Activated CD4-positive, alpha-beta T cell treated with anti-CD3 and anti-CD28 coated beads, Interleukin-2, amount 10 ng/mL, durations not matched to agents 24 days and 14 days (primary cell): ENCODE results near the gene KBTBD2. TPM values are rescaled to one million over a fixed set of nuclear protein-coding genes. Genes with fewer than 3 reads are reported as not detected.
A peak's percentile ranks its signal among the peaks of the same experiment; 100 is the strongest.
"Not testable (repeated sequence)": the region's sequence is repeated elsewhere in the genome, so short reads cannot be mapped to it uniquely, and the experiment has no call there.

Experiments
- DNase-seq: peaks from one replicate; pipeline ENCODE4 v3.0.0; 2022
- H3K27ac Mint-ChIP-seq: one replicate; pipeline ENCODE4 v1.8.0; 2022; ENCODE audit warnings: mild to moderate bottlenecking, mixed read lengths
- H3K27me3 Mint-ChIP-seq: one replicate; pipeline ENCODE4 v1.8.0; 2022; ENCODE audit warnings: mixed read lengths
- H3K36me3 Mint-ChIP-seq: one replicate; pipeline ENCODE4 v1.8.0; 2022; ENCODE audit warnings: low read depth, mild to moderate bottlenecking, mixed read lengths
- H3K4me1 Mint-ChIP-seq: one replicate; pipeline ENCODE4 v1.8.0; 2021; ENCODE audit warnings: mixed read lengths
- H3K4me3 Mint-ChIP-seq: one replicate; pipeline ENCODE4 v1.8.0; 2022; ENCODE audit warnings: mild to moderate bottlenecking, moderate library complexity, mixed read lengths
- H3K9me3 Mint-ChIP-seq: one replicate; pipeline ENCODE4 v1.8.0; 2021; ENCODE audit warnings: mixed read lengths
- intact Hi-C: fragments of 100-400 bp; cut with micrococcal nuclease; formaldehyde crosslinking; loops from one replicate; pipeline ENCODE4 v1.15.1; 2023
- total RNA-seq: library from RNA; stranded (reverse); gene quantifications from 2 replicates; pipeline ENCODE4 v1.2.3, GENCODE V29; 2022

The KBTBD2 gene
- 30.2 and 31.5 TPM in 2 replicates for total RNA-seq

DNA sequence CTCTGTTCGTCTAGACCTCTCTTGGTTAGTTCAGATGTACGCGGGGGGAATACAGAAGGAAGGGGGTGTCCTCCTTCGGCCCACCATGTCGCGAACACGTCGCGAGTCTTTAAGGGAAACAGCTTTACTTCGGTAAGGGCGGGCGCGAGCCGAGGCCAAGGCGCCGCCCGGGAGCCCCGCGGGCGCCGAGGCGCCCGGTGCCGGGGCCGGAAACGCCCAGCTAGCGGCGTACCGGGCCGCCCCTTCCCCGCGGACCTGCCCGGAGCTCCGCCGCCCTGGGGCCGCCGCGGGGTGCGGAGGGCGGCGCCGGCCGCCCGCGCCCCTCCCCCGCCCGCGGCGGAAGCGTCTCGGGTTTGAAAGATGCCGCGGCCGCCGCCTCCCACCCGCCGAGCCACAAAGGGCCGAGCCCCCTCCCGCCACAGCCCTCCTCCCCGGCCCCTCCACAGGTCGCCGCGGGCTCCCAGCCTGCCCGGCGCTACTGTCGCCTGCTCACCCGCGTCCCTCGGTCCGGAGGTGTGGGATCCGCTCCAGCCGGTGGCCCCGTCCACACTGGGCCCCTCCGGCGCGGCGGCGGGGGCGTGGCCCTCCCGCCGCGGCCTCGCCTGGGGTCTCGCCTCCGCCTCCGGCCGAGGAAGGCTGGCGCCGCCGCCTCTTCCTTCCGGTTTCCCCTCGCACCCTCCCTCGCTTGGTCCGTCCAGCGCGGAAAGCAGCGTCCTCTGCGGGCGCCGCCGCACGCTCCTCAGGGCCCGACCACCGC, at the start of gene KBTBD2:
Gene KBTBD2 (minus strand): TSS at position 718 of the 757 bp plus-strand sequence. CDS start 12,156 bp downstream, outside the sequence.
- peak within 1 kb of the TSS; percentile 93 for H3K4me3 Mint-ChIP-seq
- peaks cover 20% of the 10 kb centered on the region for H3K36me3 Mint-ChIP-seq
- peak within 1 kb of the TSS; percentile 99 for H3K27ac Mint-ChIP-seq
- no peaks in the 10 kb centered on the region for H3K9me3 Mint-ChIP-seq
- peaks cover 56% of the 10 kb centered on the region for H3K4me1 Mint-ChIP-seq
- intact Hi-C loops: loop anchor here (2.0 kb wide), 2 partner anchors 20 to 396 kb away; partner anchors contain the start of gene AVL9
- DNase-seq: peak; percentile 94
- H3K27me3 Mint-ChIP-seq: peaks cover 2% of the 10 kb centered on the region

DNA sequence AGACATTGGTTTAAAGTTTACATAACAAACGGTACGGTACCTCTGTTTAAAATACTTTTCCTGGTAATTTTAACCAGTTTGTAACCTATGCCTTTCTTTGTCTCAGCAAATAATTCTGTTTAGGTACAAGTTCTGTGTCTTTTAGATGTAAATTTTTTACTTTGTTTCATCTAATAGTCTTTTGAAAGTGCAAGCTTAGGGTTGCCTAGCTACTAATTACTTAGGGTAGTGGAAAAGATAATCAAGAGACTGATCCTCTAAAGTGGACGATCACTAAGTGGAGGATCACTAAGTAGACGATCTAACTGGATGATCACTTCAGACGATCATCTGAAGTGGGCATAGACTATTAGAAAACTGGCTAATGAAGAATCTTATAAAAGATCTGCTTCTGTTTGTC, 49.6 kb upstream of the KBTBD2 start:
- no peak for DNase-seq
- peaks cover 13% of the 10 kb centered on the region for H3K36me3 Mint-ChIP-seq
- intact Hi-C loops: no loop called here
- H3K9me3 Mint-ChIP-seq: peaks cover 5% of the 10 kb centered on the region
- peak overlapping the region; percentile 47 for H3K27ac Mint-ChIP-seq
- peaks cover 8% of the 10 kb centered on the region for H3K27me3 Mint-ChIP-seq
- peak overlapping the region; percentile 93 for H3K4me3 Mint-ChIP-seq
- H3K4me1 Mint-ChIP-seq: peaks cover 17% of the 10 kb centered on the region

DNA sequence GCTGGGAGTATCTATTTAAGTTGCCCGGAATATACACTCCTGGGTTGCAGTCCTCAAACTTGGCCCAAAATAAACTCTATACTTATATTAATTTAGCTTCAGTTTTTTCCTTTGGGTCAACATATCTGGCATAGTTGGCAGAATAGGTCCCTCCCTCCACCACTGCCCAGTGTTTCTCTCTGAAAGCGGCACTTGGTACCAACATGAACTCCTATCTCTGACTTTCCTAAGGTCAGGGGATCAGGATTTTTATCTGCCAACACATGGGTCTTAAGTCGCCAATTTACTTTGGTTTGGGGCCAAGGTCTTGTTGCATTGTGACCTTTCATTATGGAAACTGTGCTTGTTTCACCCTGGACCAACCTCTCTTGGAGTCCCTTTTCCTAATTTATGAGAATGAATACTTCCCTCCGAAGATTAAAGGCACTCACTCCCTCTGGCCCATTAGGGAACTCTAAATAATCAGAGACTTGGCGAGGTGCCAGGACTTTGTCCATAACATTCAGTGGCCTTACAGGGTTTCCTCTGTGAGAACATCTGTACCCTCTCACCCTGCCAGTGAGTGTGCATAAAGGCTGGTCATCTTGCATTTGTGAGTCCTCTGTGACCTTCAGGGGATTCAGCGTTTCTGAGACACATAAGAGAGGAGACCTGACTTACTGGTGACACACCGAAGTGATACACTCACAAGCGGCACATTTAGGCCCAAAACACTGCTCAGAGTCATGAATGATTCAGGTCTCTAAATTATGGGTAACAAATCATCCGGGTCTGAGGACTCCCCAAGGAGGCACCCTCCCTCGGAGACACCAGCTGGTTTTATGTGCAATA, 46.0 kb upstream of the KBTBD2 start:
- intact Hi-C loops: no loop called here
- no peak for DNase-seq

GRCh38 chr7:32936689-32937088, 45.1 kb upstream of the KBTBD2 start:
- Mint-ChIP-seq H3K27me3 (no peaks in the 10 kb centered on the region), H3K36me3 (peaks cover 24% of the 10 kb centered on the region), H3K4me3 (no peak overlapping the region), H3K27ac (no peak overlapping the region), H3K4me1 (peaks cover 11% of the 10 kb centered on the region), H3K9me3 (no peaks in the 10 kb centered on the region)
- intact Hi-C loops: no loop called here
- no peak for DNase-seq

More for the DNA sequence above, 46.0 kb upstream of the KBTBD2 start:
- Mint-ChIP-seq H3K9me3 (no peaks in the 10 kb centered on the region), H3K4me1 (peaks cover 17% of the 10 kb centered on the region), H3K27me3 (no peaks in the 10 kb centered on the region), H3K4me3 (no peak overlapping the region), H3K27ac (no peak overlapping the region), H3K36me3 (peaks cover 22% of the 10 kb centered on the region)

GRCh38 chr7:32935558-32935957, 44.0 kb upstream of the KBTBD2 start:
- intact Hi-C loops: no loop called here
- H3K27ac Mint-ChIP-seq: no peak overlapping the region
- no peaks in the 10 kb centered on the region for H3K27me3 Mint-ChIP-seq
- H3K36me3 Mint-ChIP-seq: peaks cover 28% of the 10 kb centered on the region
- H3K9me3 Mint-ChIP-seq: no peaks in the 10 kb centered on the region
- DNase-seq: no peak
- H3K4me3 Mint-ChIP-seq: no peak overlapping the region
- H3K4me1 Mint-ChIP-seq: peaks cover 5% of the 10 kb centered on the region

GRCh38 chr7:32930378-32930777, 38.8 kb upstream of the KBTBD2 start:
- no peak overlapping the region for H3K4me3 Mint-ChIP-seq
- H3K36me3 Mint-ChIP-seq: peaks cover 34% of the 10 kb centered on the region
- no peak overlapping the region for H3K27ac Mint-ChIP-seq
- DNase-seq: no peak
- H3K9me3 Mint-ChIP-seq: no peaks in the 10 kb centered on the region
- H3K4me1 Mint-ChIP-seq: no peaks in the 10 kb centered on the region
- intact Hi-C loops: no loop called here
- no peaks in the 10 kb centered on the region for H3K27me3 Mint-ChIP-seq

DNA sequence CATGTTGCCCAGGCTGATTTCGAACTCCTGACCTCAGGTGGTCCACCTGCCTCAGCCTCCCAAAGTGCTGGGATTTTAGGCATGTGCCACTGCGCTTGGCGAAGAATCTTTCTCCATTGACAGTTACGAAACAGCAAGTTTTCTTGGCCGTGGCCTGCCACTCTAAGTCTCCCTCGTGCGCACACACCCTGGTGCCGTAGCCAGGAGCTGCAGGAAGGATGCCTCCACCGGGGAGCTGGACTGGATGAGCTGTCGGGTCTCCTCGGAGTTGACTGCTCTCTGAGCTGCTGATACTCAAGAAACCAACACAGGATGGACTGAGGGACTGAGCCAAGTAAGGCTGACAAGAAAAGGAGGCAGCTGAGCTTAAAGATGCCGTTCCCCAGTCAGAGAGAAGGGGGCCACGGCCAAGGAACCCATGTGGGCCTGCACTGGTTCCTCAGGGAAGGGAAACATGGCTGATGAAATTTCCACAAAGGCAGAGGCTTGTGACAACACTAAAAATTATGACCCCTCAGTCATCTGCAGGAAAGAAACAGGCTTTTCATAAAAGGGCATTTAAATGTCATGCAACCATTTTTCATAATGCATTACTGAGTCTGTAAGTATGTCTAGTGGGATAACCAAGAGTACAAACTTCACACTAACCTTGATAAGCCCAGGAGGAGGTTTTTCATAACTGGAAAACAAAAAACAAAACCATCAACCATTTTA, 38.0 kb upstream of the KBTBD2 start:
- intact Hi-C loops: no loop called here
- Mint-ChIP-seq H3K9me3 (no peaks in the 10 kb centered on the region), H3K4me1 (no peaks in the 10 kb centered on the region), H3K4me3 (no peak overlapping the region), H3K36me3 (peaks cover 39% of the 10 kb centered on the region), H3K27me3 (no peaks in the 10 kb centered on the region), H3K27ac (no peak overlapping the region)
- no peak for DNase-seq

DNA sequence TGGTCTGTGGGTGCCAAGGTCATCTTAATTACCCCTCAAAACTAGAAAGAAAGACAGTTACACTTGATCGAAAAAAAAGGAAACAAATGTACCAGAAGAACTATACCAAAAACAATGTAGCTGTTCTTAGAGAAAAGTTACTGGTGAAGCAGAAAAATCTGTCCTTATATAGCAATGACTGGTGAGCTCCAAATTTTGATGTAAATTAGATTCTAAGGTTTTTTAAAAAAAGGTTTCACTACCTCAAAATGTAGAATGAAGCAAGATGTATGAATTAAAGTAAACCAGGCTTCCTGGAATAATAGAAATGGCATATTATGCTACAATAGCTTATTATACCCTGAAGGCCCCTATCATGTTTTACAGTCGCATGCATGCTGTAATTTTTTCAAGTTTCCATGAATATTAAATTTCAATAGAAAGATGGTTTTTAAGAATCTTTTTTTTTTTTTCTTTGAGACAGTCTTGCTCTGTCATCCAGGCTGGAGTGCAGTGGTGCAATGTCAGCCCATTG, 37.3 kb upstream of the KBTBD2 start:
- H3K4me1 Mint-ChIP-seq: no peaks in the 10 kb centered on the region
- intact Hi-C loops: no loop called here
- no peaks in the 10 kb centered on the region for H3K27me3 Mint-ChIP-seq
- H3K4me3 Mint-ChIP-seq: no peak overlapping the region
- no peak for DNase-seq
- no peak overlapping the region for H3K27ac Mint-ChIP-seq
- H3K9me3 Mint-ChIP-seq: no peaks in the 10 kb centered on the region
- peaks cover 40% of the 10 kb centered on the region for H3K36me3 Mint-ChIP-seq

- Mint-ChIP-seq H3K9me3 (no peaks in the 10 kb centered on the region), H3K4me1 (no peaks in the 10 kb centered on the region), H3K4me3 (no peak overlapping the region), H3K27me3 (no peaks in the 10 kb centered on the region), H3K36me3 (peaks cover 32% of the 10 kb centered on the region), H3K27ac (no peak overlapping the region)
- intact Hi-C loops: no loop called here
- no peak for DNase-seq
Measured at GRCh38 chr7:32921896-32922295, 30.3 kb upstream of the KBTBD2 start.

DNA sequence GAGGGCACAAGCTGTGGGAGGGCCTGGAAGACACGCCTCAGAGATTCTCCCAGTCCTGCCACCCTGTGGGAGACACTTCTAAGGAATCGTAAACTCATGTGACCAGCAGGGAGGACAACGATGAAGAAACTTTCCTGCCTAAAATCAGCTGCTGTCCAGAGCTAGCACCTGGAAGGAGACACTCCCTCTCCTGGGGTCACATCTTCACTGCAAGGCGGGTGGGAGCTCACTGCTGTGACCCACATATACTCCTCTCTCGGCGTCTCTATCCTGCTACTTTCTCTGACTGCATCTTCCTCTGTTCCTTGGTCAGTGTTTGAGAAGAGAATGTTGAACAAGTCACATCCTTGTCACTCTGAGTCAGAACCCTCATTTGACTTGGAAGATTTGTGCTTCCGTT, 25.4 kb upstream of the KBTBD2 start:
- H3K27ac Mint-ChIP-seq, H3K9me3 Mint-ChIP-seq, H3K4me1 Mint-ChIP-seq, intact Hi-C loops, H3K4me3 Mint-ChIP-seq, H3K27me3 Mint-ChIP-seq, DNase-seq: not testable (repeated sequence)
- H3K36me3 Mint-ChIP-seq: peaks cover 32% of the 10 kb centered on the region

GRCh38 chr7:32916006-32916405, 24.4 kb upstream of the KBTBD2 start:
- Mint-ChIP-seq H3K4me3 (no peak overlapping the region), H3K4me1 (peaks cover 8% of the 10 kb centered on the region), H3K36me3 (peaks cover 29% of the 10 kb centered on the region), H3K9me3 (no peaks in the 10 kb centered on the region), H3K27ac (no peak overlapping the region), H3K27me3 (no peaks in the 10 kb centered on the region)
- intact Hi-C loops: no loop called here
- DNase-seq: no peak

- Mint-ChIP-seq H3K27me3 (no peaks in the 10 kb centered on the region), H3K27ac (peak overlapping the region; percentile 38), H3K36me3 (peaks cover 27% of the 10 kb centered on the region), H3K4me3 (no peak overlapping the region), H3K9me3 (no peaks in the 10 kb centered on the region), H3K4me1 (peaks cover 8% of the 10 kb centered on the region)
- no peak for DNase-seq
- intact Hi-C loops: no loop called here
Measured at GRCh38 chr7:32915041-32915536, 23.5 kb upstream of the KBTBD2 start.

DNA sequence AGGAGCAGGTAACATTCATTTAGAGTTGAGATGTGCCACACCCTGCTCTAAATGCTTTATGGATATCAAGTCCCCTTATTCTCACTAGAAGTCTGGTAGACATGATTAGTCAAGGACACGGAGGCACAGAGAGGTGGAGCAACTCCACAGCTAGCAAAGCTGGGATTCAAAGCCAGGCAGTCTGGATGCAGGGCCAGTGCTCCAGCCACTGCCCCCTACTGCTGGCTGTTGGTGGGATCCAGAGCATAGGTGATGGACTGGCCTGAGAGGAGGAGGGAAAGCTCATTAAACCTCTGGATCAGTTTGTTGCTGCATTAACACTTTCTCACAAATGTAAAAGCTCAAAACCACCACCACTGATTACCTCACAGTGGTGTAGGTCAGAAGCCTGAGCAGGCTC, 22.6 kb upstream of the KBTBD2 start:
- Mint-ChIP-seq H3K4me1 (peaks cover 8% of the 10 kb centered on the region), H3K27ac (no peak overlapping the region), H3K4me3 (no peak overlapping the region), H3K36me3 (peaks cover 27% of the 10 kb centered on the region), H3K27me3 (no peaks in the 10 kb centered on the region), H3K9me3 (no peaks in the 10 kb centered on the region)
- DNase-seq: no peak
- intact Hi-C loops: no loop called here
